Measurements from ENCODE around the gene SMYD1.

The SMYD1 gene

DNA sequence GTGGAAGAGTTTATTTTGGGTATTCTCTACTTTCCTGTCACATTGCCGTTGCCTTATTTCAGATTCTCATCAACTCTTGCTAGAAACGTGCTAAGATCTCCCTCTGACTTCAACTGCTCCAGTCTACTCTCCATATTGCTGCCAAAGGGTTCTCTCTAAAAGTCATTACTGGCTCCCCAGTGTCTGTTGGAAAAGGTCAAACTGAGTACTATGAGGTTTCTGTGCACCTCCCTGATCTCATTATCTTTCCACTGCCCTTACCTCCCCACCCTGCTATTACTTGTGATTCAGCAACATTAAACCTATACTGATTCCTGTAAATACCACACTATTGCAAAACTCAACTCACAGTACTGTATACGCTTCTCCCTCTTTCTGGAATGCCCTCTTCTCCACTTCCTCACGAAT, 10.2 kb upstream of the SMYD1 start:
- DNase-seq = no peak

DNA sequence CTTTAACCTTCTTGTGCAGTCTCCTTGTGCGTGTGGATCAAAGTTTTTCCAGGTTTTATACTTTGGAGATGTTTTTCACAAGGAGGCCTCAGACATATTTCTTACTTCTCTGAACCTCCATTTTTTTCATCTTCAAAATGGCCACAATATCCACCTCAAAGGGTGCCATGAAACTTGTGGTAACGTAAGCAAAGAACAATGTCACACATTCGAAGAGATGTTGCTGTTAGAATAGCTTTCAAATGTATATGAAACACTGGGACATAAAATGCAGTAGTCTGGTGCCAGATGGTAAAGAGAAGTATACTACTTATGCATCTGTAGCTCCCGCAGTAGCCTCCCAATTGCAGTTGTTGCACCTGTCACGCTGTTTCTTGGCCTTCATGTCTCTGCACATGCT, 9.4 kb upstream of the SMYD1 start:
- no peak for DNase-seq

DNA sequence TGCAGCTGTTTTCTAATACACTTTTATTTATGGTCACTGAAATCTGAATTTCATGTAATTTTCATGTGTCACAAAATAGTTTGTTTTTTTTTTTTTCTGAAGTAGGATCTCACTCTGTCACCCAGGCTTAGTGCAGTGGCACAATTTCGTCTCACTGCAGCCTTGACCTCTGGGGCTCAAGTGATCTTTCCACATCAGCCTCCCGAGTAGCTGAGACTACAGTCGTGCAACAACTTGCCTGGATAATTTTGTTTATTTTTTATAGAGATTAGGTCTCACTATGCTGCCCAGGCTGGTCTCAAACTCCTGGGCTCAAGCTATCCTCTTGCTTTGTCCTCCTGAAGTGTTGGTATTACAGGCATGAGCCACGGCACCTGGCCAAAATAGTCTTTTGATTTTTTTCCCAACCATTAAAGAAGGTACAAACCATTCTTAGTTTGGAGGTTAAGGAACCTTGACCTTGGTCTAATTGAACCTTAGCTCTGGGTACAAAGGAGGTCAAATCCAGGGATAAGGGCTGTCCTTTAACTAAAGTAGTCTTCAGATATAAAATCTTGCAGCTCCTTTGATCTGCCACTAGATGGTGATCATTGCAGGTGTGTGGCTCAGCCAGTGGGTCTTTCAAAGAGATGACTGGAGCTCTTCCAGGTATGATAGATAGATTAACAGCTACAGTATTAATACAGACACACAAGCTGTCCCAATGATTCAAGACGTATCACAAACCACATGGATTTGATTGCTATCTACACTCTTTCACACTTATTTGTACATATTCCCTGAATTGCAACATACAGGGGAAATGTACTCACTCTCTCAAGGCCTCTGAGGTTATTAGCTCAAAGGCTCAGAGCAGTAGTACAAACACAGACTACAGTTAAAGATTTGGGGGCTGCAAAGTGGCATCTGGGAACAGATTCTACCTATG, 7.4 kb upstream of the SMYD1 start:
- DNase-seq = peak; percentile 44

DNA sequence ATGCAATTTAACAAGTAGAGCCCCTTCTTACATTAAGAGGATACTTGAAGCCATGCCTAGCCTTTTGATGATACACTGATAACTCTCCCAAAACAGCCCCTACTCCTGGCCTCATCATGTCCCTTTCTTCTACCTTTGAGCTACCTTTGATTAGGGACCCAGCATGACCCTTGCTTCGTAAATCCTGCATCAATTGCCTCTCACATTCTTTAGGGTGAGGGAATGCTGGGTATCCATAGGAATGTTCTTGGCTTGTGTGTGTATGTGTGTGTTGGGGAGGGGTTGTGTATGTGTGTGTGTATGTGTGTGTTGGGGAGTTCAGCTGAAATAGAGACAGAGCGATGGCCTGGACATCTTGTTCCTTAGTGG, 6.7 kb upstream of the SMYD1 start:
- no peak for DNase-seq

DNA sequence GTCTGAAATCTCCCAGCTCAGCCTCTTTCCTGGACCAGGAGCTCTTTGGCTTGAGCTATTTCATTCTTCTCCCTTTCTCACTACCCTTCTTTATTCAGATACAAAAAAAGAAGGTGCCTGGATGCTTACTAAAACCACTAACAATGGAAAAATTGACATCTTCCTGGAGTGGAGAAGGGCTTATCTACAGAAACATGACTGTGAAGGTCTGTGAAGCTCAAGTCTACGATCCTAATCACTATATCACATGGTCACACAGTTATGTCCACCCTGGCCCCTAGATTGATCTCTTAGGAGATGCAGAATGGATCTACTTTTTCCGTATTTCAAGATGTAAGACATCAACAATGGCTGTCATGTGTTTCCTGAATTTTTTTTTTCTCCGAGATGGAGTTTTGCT, 6.3 kb upstream of the SMYD1 start:
- no peak for DNase-seq

DNA sequence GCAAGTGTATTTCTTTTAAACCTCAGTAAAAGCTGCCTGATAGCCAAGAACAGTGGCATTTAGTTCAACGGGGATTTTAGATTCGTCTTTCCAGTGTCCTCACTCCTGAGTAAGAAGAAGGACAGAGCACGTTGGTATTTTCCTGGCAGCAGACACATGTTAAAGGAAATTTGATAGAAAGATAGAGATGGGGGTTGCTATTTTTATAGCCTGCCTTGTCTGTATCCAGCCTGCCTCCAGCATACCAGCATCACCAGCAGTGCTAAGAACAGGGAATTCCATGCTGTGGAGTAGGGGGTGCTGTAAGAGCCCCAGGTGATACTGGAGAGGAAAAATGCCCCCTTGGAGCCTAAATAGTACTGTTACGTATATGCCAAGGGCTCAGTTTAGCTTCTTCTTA, 1.1 kb upstream of the SMYD1 start:
- DNase-seq = no peak

DNA sequence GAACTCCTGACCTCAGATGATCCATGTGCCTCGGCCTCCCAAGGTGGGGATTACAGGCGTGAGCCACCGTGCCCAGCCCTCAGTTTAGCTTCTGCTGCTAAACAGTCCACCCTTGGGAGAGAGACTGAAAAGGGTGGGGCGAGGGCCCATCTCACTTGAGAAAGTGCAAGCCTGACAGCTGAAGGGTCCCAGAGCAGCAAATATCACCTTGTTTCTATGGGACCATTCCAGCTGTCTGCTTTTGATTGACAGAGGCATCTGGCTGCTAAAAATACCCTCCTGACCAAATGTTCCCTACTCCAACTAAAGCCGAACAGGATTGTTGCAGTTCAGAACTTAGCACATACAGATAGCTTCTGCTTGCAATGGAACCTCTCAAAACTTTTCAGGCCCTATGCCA, 436 bp upstream of the SMYD1 start:
- no peak for DNase-seq

DNA sequence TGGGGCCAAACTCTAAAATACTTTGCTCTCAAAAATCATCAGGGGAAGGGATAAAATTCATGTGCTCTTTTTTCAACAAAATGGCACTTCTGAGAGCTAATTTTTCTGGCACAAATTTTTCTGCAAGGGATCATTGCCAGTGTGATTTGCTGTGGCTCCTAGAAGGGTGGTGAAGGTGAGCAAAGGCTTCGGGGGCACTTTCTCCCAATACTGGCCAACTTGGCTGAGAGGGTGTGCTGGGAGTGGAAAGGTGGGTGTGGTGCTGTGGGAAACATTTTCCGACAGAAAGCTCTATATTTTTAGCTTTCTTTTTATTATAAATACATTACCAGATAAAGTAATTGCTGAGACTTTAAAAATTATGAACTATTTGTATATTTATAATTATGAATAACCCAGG, 419 bp downstream of the SMYD1 start:
- no peak for DNase-seq

DNA sequence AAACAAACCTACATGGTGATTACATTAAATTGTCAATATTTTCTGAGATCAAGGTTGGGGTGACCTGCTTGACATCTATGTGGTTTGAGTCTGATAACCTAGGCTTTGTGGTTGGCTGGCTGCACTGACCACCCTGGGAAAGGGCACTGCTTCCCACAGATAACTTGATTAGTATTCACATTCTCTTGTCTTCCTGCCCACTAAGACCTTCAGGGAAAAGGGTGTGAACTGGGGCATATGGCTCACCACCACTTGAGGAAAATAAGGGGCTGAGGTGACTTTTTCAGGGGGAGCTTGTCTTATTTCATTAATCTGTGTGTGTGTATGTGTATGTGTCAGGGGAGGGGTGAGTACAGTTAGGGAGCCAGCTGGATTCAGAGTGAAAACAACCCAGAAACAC, 1.5 kb downstream of the SMYD1 start:
- DNase-seq = peak; percentile 66

DNA sequence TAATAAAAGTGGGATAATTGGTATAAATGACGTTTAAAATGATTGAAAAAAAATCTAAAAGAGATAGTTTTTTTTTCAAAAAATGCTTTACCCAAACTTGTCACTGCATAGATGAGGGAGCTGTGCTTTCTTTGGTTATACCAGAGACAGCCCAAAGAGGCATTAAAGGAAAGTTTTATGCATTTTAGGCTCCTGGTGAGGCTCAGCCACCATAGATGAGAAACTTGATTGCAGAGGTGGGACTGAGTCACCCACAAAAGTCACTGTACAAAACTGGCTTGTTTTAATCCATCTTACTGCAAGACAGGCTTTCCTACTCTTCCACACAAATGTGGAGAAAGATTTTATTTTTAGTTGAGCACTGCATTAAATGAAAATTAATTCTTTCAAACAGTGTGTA, 2.4 kb downstream of the SMYD1 start:
- DNase-seq = no peak

DNA sequence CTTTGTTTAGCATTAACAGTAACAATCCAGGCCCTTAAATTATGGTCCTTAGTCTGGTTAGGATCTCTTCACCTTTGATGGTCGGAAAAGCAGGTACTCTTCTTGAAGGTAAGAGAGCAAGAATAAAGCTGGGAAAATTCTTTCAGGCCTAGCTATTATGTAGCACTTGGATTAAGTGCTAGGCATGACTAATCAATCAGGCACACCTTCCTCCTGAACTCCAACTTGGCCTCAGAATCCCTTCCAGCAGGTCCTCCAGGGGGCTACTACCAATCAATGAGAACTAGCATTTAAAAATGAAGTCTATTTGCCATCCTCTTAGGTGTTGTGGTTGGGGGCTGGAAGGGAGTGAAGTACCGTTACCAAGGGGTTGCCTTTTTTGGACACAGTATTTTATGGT, 3.7 kb downstream of the SMYD1 start:
- DNase-seq = no peak

DNA sequence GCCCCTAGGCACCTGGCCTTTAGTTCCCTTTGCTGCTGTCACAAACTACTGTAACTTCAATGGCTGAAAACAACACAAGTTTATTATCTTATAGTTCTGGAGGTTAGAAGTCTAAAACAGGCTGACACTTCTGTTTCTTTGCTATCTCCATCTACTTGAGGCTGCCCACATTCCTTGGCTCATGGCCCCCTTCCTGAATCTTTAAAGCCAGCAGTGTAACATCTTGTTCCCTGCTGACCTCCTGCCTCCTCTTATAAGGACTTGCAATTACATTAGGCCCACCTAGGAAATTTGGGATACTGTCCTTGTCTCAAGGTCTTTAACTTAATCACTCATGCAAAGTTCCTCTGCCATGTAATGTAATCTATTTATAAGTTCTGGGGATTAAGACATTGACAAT, 6.5 kb downstream of the SMYD1 start:
- no peak for DNase-seq

DNA sequence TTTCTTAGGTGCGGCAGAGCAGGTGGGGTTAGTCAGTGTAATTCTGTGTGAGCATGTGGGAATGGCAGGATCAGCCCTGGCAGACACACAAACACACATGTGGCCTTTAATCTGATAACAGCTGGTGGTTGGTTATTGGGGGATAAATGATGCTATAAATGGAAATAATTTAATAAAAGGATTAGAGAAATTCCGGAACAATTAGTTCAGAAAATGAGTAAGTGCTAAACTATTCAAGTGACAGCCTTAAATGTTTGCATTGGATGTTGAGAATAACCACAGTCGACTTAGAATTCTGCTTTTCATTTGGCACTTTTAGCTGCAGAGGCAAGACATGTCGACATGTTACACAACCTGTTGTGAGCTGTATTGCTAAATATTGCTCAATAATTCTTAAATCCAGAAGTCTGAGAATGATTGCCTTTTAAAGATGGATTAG, 7.2 kb downstream of the SMYD1 start:
- DNase-seq = no peak

DNA sequence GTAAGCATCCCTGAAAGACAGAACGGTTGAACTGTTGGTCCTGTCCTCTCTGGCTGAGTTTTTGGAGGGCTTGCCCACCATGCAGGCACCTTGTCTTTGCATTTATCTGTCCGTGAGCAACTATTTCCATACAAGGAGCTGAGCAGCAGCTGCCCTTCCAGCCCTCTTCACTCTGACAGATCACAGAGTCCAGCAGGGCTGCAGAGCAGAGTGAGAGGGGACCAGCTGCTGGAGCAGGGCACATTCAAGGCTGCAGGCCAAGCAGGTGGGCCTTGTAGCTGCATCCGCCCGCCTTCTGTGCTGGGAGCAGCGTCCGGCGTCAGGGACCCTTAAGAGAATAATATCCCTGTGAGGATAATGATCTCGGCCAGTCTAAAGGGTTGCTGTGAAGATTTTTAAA, 9.5 kb downstream of the SMYD1 start:
- no peak for DNase-seq

DNA sequence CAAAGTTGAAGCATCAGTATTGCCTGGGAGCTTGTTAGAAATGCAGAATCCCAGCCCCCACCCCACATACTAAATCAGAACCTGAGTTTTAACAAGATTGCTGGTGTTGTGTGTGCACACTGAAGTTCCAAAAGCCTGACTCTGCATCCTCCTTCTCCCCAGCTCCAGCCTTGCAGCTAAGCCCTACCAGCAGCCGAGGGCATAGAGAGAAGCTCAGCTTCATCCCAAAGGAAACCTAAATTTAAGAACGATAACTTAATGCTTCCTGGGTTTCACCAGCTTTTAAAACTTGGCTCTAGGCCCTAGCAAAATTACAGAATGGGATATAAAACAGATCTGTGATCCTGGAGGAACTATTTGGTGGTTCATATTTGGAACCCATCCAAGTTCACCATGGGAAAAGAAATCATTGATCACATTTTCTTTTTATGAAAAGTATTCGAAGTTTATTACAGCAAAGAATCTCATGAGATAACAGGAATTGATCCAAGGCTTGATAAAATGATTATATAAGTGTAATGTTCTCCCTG, 11.1 kb downstream of the SMYD1 start:
- DNase-seq = no peak

DNA sequence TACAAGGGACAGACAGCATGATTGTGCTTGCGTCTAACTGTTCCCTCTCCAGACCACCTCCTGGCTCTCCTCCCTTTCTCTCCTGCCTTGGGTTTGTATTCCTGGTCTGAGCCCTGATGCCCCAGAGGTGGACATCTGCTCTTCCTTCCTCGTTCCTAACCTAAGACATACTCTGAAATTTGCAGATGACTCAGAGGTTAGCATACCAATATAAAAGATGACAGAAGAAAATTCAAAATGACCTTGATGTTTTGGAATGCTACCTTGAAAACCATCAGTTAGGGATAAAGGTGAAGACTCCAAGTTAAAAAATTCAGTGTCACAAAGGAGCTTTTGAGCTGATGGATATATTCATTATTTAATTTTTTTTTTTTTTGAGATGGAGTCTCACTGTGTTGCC, 12.9 kb downstream of the SMYD1 start:
- no peak for DNase-seq

DNA sequence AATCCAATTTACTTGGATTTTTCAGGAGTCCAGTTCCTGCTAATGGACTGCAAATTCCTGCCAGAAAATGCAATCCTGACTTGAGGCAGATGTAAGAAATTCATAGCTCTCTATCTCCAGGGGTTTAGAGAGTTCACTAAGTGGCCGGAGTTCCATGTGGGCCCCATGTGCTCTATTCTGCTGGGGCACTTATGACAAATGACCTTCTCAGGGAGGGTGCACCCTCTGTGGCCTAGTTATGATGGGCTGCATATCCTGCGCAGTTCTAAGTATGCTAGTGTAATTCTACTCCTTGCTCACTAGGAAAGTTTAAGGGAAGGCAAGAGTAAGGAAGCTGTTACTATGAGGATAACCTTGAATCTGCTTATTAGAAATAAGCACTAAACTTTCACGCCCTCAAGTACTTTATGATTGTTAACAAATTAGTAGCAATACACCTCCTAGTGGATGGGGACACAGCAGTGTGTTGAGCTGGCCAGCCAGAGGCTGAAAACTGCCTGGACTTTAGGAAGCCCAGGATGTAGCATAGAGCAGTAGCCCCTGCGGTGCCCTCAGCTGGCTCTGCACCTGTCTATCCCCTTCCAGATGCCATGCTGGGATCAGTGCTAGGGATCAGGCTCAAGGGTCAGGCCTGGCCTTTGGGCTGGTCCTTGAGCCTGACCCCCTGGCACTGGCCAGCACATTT, 14.4 kb downstream of the SMYD1 start:
- no peak for DNase-seq

DNA sequence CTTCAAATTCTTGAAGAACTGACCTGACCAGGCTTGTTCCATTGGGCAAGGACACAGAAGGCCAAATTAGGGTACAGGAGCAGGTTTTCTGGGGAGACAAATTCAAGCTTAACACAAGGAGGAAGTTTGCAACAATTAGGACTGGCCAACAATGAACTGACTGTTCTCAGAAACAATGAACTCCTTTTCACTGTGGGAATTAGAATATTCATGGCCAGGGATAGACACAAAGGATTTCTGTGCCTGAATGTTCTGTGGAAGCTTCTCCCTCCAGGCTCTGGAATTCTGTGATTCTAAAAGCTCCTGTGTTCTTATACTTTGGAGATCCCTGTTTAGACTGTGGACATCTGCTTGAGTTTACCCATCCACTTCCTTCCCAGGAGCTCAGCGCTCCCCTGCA, 15.2 kb downstream of the SMYD1 start:
- DNase-seq = peak; percentile 19

DNA sequence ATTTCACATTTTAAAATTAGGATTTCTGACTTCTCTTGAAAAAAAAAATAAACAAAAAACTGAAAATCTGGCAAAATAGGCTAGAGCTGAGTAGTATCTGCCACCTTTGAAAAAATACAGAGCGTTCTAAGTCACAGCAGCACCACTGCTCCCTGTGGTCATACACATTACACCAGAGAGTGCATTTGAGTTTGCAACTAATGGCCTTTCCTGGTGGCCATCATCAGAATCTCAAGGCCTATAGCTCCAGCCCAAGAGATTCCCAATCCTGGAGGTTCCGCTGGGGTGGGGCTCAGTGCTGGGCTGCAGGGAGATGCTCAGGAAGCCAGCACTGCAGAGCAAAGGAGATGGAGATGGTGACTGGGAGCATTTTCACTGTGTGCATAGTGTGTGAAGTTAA, 17.5 kb downstream of the SMYD1 start:
- no peak for DNase-seq

DNA sequence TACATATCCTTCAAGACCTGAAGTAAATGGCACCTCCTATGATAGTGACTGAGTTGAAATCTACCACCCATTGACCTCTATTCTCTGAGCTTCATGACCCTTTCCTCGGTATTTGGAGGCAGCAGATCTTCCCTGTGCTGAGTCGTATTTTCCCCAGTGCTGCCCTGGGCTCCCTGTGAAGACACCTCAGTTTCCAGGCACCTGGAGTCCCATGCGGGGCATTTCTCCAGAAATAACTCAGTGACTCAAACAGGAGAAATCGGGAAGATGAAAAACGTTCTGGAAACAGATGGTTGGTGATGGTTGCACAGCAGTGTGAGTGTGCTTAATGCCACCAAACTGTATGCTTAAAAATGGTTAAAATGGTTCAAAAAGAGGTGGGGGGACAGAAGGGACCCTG, 18.0 kb downstream of the SMYD1 start:
- no peak for DNase-seq

DNA sequence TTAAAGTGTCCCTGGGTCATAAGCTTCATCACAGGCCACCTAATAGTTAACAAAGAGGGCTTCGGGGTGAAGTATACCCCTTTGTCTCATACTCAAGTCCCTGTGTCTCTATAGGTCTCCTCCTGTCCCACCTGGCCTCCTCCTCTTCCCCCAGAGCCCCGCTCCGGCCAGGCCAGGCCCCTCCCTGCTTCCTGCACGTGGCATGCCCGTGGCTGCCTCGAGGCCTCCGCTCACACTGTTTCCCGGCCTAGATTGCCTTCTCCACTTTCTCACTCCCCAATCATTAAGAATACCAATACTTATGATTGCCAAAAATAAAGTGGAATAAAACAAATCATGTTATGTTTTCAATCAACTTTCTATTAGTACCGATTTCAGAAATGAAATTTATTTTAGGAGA, 18.8 kb downstream of the SMYD1 start:
- no peak for DNase-seq

DNA sequence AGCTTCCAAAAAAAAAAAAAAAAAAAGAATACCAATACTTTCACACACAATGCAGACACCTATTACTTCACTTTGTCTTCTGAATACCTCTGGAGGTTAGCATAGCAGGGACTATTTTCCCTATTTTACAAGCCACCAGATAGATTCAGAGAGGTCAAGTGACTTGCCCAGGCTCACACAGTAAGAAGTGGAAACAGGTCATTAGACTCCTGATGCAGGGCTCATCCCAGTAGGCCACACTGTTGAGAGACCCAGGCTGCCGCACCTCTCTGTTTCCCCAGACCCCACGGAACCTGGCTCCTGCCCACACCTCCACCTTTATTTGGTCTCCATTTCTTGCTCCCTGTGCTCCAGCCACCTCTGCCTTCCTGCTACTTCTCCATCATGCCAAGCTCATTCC, 19.4 kb downstream of the SMYD1 start:
- no peak for DNase-seq

DNA sequence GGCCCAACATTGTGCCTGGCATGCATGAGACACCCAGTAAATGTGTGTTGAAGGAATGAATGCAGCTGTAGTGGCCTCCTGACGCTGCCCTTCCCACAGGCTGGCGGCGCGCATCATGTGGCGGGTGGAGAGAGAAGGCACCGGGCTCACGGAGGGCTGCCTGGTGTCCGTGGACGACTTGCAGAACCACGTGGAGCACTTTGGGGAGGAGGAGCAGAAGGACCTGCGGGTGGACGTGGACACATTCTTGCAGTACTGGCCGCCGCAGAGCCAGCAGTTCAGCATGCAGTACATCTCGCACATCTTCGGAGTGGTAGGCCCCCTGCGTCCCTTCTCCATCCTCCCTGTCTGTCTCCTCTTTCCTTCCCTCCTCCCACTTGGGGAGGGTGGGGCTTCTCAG, 20.1 kb downstream of the SMYD1 start:
- no peak for DNase-seq

DNA sequence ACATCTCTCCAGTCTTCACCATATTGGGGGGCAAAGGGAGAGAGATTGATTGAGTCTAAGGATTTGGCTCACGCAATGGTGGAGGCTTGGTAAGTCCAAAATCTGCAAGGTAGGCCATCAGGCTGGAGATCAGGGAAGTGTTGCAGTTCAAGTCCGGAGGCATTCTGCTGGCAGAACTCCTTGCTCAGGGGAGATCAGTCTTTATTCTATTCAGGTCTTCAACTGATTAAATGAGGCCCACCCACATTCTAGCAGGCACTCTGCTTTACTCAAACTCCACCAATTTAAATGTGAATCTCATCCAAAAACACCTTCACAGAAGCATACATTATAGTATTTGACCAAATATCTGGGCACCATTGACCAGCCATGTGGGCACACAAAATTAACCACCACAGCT, 21.4 kb downstream of the SMYD1 start:
- DNase-seq = no peak

Measured in retina (tissue), 1 donor.